Right cardiac atrium (tissue), 5 donors: ENCODE results near the gene ADAMTS16. TPM values are rescaled to one million over a fixed set of nuclear protein-coding genes. Genes with fewer than 3 reads are reported as not detected.

Source experiments
- ATAC-seq, 2 donors: fragments of 200-7000 bp; cut with Tn5 transposase; one replicate each; pipeline versions ENCODE4 v1.8.0 to v1.9.1; 2020; ENCODE audit warnings: moderate library complexity in 2 of 2, mild to moderate bottlenecking in 1 of 2
- DNase-seq, 3 donors: peaks; one replicate each; pipeline ENCODE4 v3.0.0-alpha.2; 2020
- H3K27ac ChIP-seq: one replicate; pipeline ENCODE4 v1.5.1; 2013; ENCODE audit warnings: mild to moderate bottlenecking, low read length, control low read depth, moderate library complexity
- H3K27me3 ChIP-seq: one replicate; pipeline ENCODE4 v1.6.1; 2013; ENCODE audit not compliant: control insufficient read depth, insufficient read depth
- H3K4me1 ChIP-seq: one replicate; pipeline ENCODE4 v1.6.1; 2013; ENCODE audit warnings: low read length; ENCODE audit not compliant: control insufficient read depth, insufficient read depth
- H3K4me3 ChIP-seq: one replicate; pipeline ENCODE4 v1.5.1; 2013; ENCODE audit warnings: low read length, control low read depth
- H3K9me3 ChIP-seq: one replicate; pipeline ENCODE4 v1.6.1; 2013; ENCODE audit warnings: low read length; ENCODE audit not compliant: control insufficient read depth
- WGBS: extraction: QIAGEN DNeasy Blood & Tissue Kit; methylation state at CpG from one replicate; pipeline ENCODE4 v1.1.7; 2013; 5-methylcytosine and 5-hydroxymethylcytosine counted together
- intact Hi-C, 4 donors: fragments of 100-400 bp; cut with DNase I; formaldehyde crosslinking; loops; one replicate each; pipeline versions ENCODE4 v1.11.0 to v1.14.0; 2022 to 2023
- long read RNA-seq, 4 donors: library from polyadenylated mRNA; unstranded; transcript quantifications; one replicate each; pipeline ENCODE4 v2.0.0, GENCODE V29; 2020 to 2021
- polyA plus RNA-seq: library from polyadenylated mRNA; stranded (reverse); fragments of 200-250 nt; gene quantifications from one replicate; pipeline ENCODE4 v1.2.3, GENCODE V29; 2013
- total RNA-seq, 4 donors: library from RNA; stranded (reverse); fragmentation: NEBNext Ultra II Directional; extraction: Animal tissue kit (Norgen Biotek cat#: 25700); gene quantifications; one replicate each; pipeline ENCODE4 v1.2.1, GENCODE V29; 2021
- donor health status: healthy with polysubstance abuse.
- donor health status: DM: no; HTN: yes; CAD: no.
- donor health status: DM: no; HTN: no; CAD: no.
- donor health status: DM: no; HTN: yes; CAD: no; lungs with severe emphysema.
- donor health status: DM: yes; HTN: yes; CAD: no.

ADAMTS16 gene
- total RNA-seq: not detected
- polyA plus RNA-seq: not detected
- long read RNA-seq, donor 1: 0 reads
- long read RNA-seq, donor 2: 0 reads
- long read RNA-seq, donor 3: 0 reads
- long read RNA-seq, donor 4: 0 reads

GRCh38 chr5:5139777-5140478, at the start of gene ADAMTS16:
Gene ADAMTS16 (plus strand): TSS chr5:5140330. CDS start chr5:5140468, 138 bp downstream.
- H3K27me3 ChIP-seq: no peaks in the 10 kb centered on the region
- peak; percentile 26 to 51 for ATAC-seq

DNA sequence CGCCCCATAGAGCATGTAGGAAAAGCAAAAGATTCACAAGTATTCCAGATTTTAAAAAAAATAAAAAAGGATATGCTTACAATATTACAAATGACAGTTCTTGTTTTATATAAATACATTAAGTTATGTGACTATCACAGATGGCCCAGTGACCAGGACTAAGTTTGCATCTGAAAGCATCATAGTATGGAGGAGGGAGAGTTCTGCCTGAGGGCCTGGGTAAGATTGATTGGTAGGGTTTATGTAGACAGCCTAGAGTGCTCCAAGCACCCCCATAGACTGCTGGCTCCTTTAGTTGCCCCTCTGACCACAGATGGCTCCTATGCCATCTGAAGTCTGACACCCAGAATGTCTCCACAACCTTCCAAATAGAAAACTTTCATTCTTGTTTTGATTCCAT, 48.0 kb upstream of the ADAMTS16 start:
- H3K27me3 ChIP-seq: no peaks in the 10 kb centered on the region
- no peak overlapping the region for H3K27ac ChIP-seq
- H3K9me3 ChIP-seq: peaks cover 2% of the 10 kb centered on the region
- ATAC-seq (no peak), DNase-seq (no peak)
- 33% methylated on average over 1 of the region's 1 CpG for WGBS
- no peaks in the 10 kb centered on the region for H3K4me1 ChIP-seq
- intact Hi-C loops: no loop called here
- no peak overlapping the region for H3K4me3 ChIP-seq

More at GRCh38 chr5:5139777-5140478, at the start of gene ADAMTS16:
- peak within 1 kb of the TSS; percentile 37 for H3K4me3 ChIP-seq
- H3K27ac ChIP-seq: no peak within 1 kb of the TSS
- WGBS: under 1% methylated on average over 76 of the region's 76 CpGs
- intact Hi-C loops: loop anchor here (5.0 kb wide), 4 partner anchors 262 to 282 kb away; partner anchors contain the start of gene ICE1 (in 1 of the 4)
- peaks cover 2% of the 10 kb centered on the region for H3K4me1 ChIP-seq
- no peak for DNase-seq
- H3K9me3 ChIP-seq: peaks cover 6% of the 10 kb centered on the region

DNA sequence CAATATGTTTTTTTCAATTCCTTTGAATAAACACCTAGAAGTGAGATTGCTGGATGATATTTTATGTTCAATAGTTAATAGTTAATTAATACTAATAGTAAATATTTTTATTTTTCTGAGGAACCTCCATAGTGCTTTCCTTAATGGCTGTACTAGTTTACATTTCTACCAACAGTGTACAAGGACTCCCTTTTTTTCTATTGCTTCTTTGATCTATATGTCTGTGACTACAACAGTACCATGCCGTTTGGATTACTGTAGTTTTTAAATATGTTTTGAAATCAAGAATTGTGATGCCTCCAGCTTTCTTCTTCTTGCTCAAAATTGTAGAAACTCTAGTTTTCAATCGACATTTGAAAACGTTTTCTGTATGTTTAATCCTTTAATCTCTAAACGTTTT, 39.5 kb upstream of the ADAMTS16 start:
- WGBS: 67% methylated on average over 4 of the region's 4 CpGs
- Histone ChIP-seq H3K4me1 (no peaks in the 10 kb centered on the region), H3K4me3 (no peak overlapping the region), H3K27ac (no peak overlapping the region), H3K9me3 (peaks cover 6% of the 10 kb centered on the region), H3K27me3 (no peaks in the 10 kb centered on the region)
- ATAC-seq (no peak), DNase-seq (no peak)
- intact Hi-C loops: no loop called here

GRCh38 chr5:5101676-5102075, 38.5 kb upstream of the ADAMTS16 start:
- H3K27ac ChIP-seq: no peak overlapping the region
- H3K9me3 ChIP-seq: peaks cover 6% of the 10 kb centered on the region
- no peak for DNase-seq
- no peaks in the 10 kb centered on the region for H3K4me1 ChIP-seq
- H3K27me3 ChIP-seq: no peaks in the 10 kb centered on the region
- WGBS: 52% methylated on average over 2 of the region's 2 CpGs
- ATAC-seq: no peak
- intact Hi-C loops: no loop called here
- no peak overlapping the region for H3K4me3 ChIP-seq

DNA sequence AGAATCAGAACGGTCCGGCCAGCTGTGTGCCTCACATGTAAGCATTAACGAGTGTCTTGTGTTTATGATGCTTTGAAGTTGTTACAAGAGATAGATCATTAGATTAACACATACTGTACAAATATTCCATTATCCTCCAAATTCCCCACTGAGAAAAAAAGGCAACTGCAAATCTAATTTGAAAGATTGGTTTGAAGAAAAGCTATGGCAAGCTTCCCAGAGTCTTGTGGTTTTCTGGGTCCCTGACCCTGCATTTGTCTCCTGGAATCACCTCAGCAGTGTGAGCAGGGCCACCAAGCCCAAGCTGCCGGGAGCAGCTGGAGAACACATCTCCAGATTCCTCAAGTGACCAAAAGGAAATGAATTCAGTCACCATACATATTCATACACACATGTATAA, 36.9 kb upstream of the ADAMTS16 start:
- peaks cover 6% of the 10 kb centered on the region for H3K9me3 ChIP-seq
- H3K27ac ChIP-seq: no peak overlapping the region
- intact Hi-C loops: no loop called here
- DNase-seq: no peak
- no peaks in the 10 kb centered on the region for H3K4me1 ChIP-seq
- no peaks in the 10 kb centered on the region for H3K27me3 ChIP-seq
- 72% methylated on average over 4 of the region's 4 CpGs for WGBS
- ATAC-seq: no peak
- no peak overlapping the region for H3K4me3 ChIP-seq

GRCh38 chr5:5104550-5104949, 35.6 kb upstream of the ADAMTS16 start:
- H3K9me3 ChIP-seq: peaks cover 3% of the 10 kb centered on the region
- 64% methylated on average over 1 of the region's 1 CpG for WGBS
- no peaks in the 10 kb centered on the region for H3K4me1 ChIP-seq
- H3K27me3 ChIP-seq: no peaks in the 10 kb centered on the region
- H3K27ac ChIP-seq: no peak overlapping the region
- DNase-seq (no peak), ATAC-seq (no peak)
- H3K4me3 ChIP-seq: no peak overlapping the region
- intact Hi-C loops: no loop called here

DNA sequence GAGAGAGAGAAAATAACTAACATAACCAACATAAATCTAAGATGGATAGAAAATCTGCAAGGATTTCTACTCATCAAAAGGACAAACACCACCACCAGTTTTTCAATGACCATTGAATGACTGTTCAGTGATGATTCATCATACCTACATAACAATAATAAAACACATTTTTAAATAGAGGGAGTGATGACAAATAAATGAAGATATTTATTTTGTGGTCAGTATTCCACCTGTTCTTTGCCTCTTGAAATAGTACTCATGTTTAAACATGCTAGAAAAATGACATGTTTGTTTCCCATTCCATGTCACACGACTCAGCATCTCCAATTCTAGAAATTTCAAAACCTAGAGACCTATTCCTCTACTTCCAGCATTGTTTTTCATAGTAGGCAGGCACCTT, 34.6 kb upstream of the ADAMTS16 start:
- intact Hi-C loops: no loop called here
- 40% methylated on average over 1 of the region's 1 CpG for WGBS
- Histone ChIP-seq H3K4me3 (no peak overlapping the region), H3K4me1 (no peaks in the 10 kb centered on the region), H3K27ac (no peak overlapping the region), H3K9me3 (peaks cover 3% of the 10 kb centered on the region), H3K27me3 (no peaks in the 10 kb centered on the region)
- DNase-seq (no peak), ATAC-seq (no peak)

DNA sequence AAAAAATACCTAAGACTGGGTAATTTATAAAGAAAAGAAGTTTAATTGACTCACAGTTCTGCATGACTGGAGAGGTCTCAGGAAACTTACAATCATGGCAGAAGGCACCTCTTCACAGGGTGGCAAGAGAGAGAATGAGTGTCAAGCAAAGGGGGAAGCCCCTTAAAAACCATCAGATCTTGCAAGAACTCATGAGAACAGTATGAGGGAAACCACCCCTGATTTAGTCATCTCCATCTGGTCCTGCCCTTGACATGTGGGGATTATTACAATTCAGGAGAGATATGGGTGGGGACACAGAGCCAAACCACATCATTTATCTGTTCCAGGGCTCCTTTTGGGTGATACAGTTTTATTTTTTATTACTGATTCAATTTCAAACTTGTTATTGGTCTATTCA, 23.2 kb upstream of the ADAMTS16 start:
- Histone ChIP-seq H3K4me1 (no peaks in the 10 kb centered on the region), H3K9me3 (peaks cover 6% of the 10 kb centered on the region), H3K27ac (no peak overlapping the region), H3K4me3 (no peak overlapping the region), H3K27me3 (no peaks in the 10 kb centered on the region)
- no peak for DNase-seq
- intact Hi-C loops: no loop called here
- no peak for ATAC-seq

- Histone ChIP-seq H3K4me1 (no peaks in the 10 kb centered on the region), H3K27ac (no peak overlapping the region), H3K27me3 (peaks cover 2% of the 10 kb centered on the region), H3K4me3 (no peak overlapping the region), H3K9me3 (peaks cover 6% of the 10 kb centered on the region)
- no peak for ATAC-seq
- DNase-seq: no peak
- WGBS: 71% methylated on average over 3 of the region's 3 CpGs
- intact Hi-C loops: no loop called here
These were observed 17.4 kb upstream of the ADAMTS16 start for GRCh38 chr5:5122776-5123175.

DNA sequence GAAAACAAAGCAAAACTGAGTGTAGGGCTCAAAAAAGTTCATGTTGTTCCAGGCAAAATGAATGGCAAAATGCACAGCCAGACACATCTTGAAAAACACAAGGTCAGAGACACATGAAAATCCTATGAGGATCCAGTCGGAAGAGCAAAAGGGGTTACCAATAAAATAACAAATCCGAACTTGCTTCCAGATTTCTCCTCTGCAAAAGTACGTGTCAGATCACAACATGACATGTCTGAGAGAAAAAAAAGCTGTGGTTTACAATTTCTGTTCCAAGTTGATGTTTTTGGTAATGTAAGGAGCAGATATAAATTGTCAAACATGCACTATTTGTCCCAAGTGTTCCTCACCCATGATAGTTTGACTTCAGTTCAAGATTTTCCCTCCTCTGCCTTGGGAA, 15.9 kb upstream of the ADAMTS16 start:
- 56% methylated on average over 3 of the region's 3 CpGs for WGBS
- Histone ChIP-seq H3K4me3 (no peak overlapping the region), H3K27ac (no peak overlapping the region), H3K9me3 (peaks cover 6% of the 10 kb centered on the region), H3K27me3 (peaks cover 2% of the 10 kb centered on the region), H3K4me1 (no peaks in the 10 kb centered on the region)
- intact Hi-C loops: no loop called here
- ATAC-seq (no peak), DNase-seq (no peak)

GRCh38 chr5:5126444-5126843, 13.7 kb upstream of the ADAMTS16 start:
- H3K9me3 ChIP-seq: peaks cover 5% of the 10 kb centered on the region
- H3K4me3 ChIP-seq: no peak overlapping the region
- intact Hi-C loops: no loop called here
- no peak for ATAC-seq
- no peak overlapping the region for H3K27ac ChIP-seq
- whole genome bisulfite sequencing: 53% methylated on average over 7 of the region's 7 CpGs
- no peak for DNase-seq
- peaks cover 2% of the 10 kb centered on the region for H3K27me3 ChIP-seq
- no peaks in the 10 kb centered on the region for H3K4me1 ChIP-seq

GRCh38 chr5:5128766-5129165, 11.4 kb upstream of the ADAMTS16 start:
- peaks cover 3% of the 10 kb centered on the region for H3K9me3 ChIP-seq
- 63% methylated on average over 8 of the region's 8 CpGs for WGBS
- no peak overlapping the region for H3K4me3 ChIP-seq
- no peak for ATAC-seq
- intact Hi-C loops: no loop called here
- no peak overlapping the region for H3K27ac ChIP-seq
- H3K4me1 ChIP-seq: no peaks in the 10 kb centered on the region
- peaks cover 2% of the 10 kb centered on the region for H3K27me3 ChIP-seq
- no peak for DNase-seq
